Measurements from ENCODE around the gene NOL7. TPM values are rescaled to one million over a fixed set of nuclear protein-coding genes. Genes with fewer than 3 reads are reported as not detected.

Gene NOL7
- total RNA-seq, 1 experiment from 2014 or later: 44.5 TPM

DNA sequence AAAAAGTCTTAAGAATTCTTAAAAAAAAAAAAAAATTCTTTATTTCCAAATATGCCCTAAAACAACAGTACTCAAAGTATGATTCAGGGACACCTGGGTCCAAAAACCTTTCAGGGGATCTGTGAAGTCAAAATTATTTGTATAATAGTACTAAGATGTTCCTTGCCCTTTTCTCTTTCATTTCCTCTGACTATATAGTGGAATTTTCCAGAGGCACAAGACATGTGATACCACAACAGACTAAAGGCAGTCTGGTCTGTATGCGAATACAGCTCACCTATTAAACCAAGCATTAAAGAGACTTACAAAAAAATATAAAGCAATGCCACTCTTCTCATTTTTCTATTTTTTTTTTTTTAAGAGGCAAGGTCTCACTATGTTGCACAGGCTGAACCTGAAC lies 15.4 kb downstream of the NOL7 start:
- no peak overlapping the region for H3K4me3 Mint-ChIP-seq (ENCODE audit: low read depth, unreplicated experiment)
- DNase-seq: no peak
- H3K27ac Mint-ChIP-seq (ENCODE audit: unreplicated experiment): no peak overlapping the region
- TF ChIP-seq, protein P1, sequence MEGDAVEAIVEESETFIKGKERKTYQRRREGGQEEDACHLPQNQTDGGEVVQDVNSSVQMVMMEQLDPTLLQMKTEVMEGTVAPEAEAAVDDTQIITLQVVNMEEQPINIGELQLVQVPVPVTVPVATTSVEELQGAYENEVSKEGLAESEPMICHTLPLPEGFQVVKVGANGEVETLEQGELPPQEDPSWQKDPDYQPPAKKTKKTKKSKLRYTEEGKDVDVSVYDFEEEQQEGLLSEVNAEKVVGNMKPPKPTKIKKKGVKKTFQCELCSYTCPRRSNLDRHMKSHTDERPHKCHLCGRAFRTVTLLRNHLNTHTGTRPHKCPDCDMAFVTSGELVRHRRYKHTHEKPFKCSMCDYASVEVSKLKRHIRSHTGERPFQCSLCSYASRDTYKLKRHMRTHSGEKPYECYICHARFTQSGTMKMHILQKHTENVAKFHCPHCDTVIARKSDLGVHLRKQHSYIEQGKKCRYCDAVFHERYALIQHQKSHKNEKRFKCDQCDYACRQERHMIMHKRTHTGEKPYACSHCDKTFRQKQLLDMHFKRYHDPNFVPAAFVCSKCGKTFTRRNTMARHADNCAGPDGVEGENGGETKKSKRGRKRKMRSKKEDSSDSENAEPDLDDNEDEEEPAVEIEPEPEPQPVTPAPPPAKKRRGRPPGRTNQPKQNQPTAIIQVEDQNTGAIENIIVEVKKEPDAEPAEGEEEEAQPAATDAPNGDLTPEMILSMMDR (IDR thresholded peaks at IDR 0.05; ENCODE audit: unreplicated experiment): no peak
- CTCF ChIA-PET: no interaction called here
- no peaks in the 10 kb centered on the region for H3K27me3 Mint-ChIP-seq (ENCODE audit: unreplicated experiment)
- H3K36me3 Mint-ChIP-seq (ENCODE audit: insufficient read depth, unreplicated experiment): peaks cover 12% of the 10 kb centered on the region
- no peaks in the 10 kb centered on the region for H3K9me3 Mint-ChIP-seq (ENCODE audit: low read depth, unreplicated experiment)
- BruUV-seq (replicated peaks): no TSS peak
- intact Hi-C loops (cut with micrococcal nuclease; ENCODE audit: unreplicated experiment): no loop called here
- H3K4me1 Mint-ChIP-seq (ENCODE audit: low read depth, unreplicated experiment): no peaks in the 10 kb centered on the region

DNA sequence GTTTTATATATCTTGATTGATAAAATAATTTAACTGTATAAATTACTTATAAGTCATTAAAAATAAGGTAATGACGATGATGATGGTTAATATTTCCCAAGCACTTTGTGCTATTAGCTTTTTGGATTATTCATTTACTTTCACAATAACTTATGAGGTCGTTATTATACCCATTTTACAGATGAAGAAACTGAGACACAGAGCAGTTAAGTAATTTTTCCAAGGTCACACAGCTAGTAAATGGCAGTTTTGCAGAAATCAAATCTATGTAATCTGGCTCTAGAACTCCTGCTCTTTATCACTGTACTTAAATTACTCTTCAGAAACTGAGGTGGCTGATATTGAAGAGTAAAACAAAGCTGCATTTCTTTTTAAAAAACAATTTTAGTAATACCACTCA lies 18.2 kb downstream of the NOL7 start:
- CTCF ChIA-PET: no interaction called here
- no peak overlapping the region for H3K4me3 Mint-ChIP-seq (ENCODE audit: low read depth, unreplicated experiment)
- TF ChIP-seq, protein P1 (IDR thresholded peaks at IDR 0.05; ENCODE audit: unreplicated experiment): no peak
- H3K27me3 Mint-ChIP-seq (ENCODE audit: unreplicated experiment): no peaks in the 10 kb centered on the region
- H3K36me3 Mint-ChIP-seq (ENCODE audit: insufficient read depth, unreplicated experiment): peaks cover 13% of the 10 kb centered on the region
- no peaks in the 10 kb centered on the region for H3K9me3 Mint-ChIP-seq (ENCODE audit: low read depth, unreplicated experiment)
- BruUV-seq (replicated peaks): no TSS peak
- no peak overlapping the region for H3K27ac Mint-ChIP-seq (ENCODE audit: unreplicated experiment)
- DNase-seq: no peak
- intact Hi-C loops (cut with micrococcal nuclease; ENCODE audit: unreplicated experiment): no loop called here
- no peaks in the 10 kb centered on the region for H3K4me1 Mint-ChIP-seq (ENCODE audit: low read depth, unreplicated experiment)

DNA sequence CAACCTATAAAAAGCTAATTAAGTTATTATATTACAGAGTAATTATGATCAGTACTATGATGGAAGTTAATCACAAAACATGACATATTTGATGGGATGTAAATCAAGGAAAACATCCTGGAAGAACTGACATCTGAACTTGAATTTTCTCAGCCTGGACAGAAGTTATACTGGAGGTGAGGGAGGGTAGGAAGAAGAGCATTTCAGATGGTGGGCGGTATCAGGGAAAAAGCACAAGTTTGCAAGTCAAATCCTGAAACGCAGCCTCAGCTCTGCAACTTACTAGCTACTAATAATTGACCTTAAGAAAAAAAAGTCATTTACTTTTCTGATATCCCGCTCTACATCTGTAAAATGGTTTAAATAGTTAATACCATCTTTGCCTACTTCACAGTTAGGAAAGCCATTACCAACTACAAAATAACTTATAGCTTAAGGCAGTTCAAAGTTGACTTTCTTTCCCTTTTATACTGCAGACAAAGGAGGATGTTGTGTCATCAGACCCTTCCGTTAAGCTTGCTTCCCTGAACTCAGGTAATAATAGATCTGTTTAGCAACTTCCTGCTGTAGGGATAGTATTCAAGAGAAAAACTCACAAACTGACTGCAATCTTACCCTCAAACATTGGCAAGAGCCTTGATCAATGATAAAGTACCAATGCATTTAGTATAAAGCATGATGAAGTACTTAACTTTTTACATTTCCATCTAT lies 21.0 kb downstream of the NOL7 start:
- CTCF ChIA-PET: no interaction called here
- Mint-ChIP-seq H3K36me3 (ENCODE audit: insufficient read depth, unreplicated experiment) (peaks cover 13% of the 10 kb centered on the region), H3K4me3 (ENCODE audit: low read depth, unreplicated experiment) (no peak overlapping the region), H3K9me3 (ENCODE audit: low read depth, unreplicated experiment) (no peaks in the 10 kb centered on the region), H3K27me3 (ENCODE audit: unreplicated experiment) (no peaks in the 10 kb centered on the region), H3K27ac (ENCODE audit: unreplicated experiment) (no peak overlapping the region), H3K4me1 (ENCODE audit: low read depth, unreplicated experiment) (no peaks in the 10 kb centered on the region)
- DNase-seq: no peak
- intact Hi-C loops (cut with micrococcal nuclease; ENCODE audit: unreplicated experiment): no loop called here
- TF ChIP-seq, protein P1 (IDR thresholded peaks at IDR 0.05; ENCODE audit: unreplicated experiment): no peak
- BruUV-seq (replicated peaks): no TSS peak

DNA sequence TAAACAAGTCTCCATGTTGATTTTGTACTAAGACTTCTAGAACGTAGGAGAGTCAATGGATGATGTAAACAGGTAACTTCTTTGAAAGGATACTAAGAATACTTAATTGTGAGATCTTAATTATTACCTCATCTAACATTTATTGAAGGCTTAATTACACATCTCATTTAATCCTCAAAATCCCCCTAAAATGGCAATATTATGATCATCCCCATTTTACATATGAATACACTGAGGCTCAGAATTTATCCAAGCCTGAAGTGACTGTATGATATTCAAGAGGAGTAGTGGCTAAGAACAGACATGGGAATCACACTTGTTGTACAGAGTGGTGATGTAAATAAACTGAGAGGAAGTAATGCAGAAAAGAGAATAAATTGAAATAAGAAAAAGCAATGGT lies 22.9 kb downstream of the NOL7 start:
- no peak for DNase-seq
- H3K27me3 Mint-ChIP-seq (ENCODE audit: unreplicated experiment): no peaks in the 10 kb centered on the region
- H3K36me3 Mint-ChIP-seq (ENCODE audit: insufficient read depth, unreplicated experiment): peaks cover 10% of the 10 kb centered on the region
- H3K9me3 Mint-ChIP-seq (ENCODE audit: low read depth, unreplicated experiment): no peaks in the 10 kb centered on the region
- peak overlapping the region; percentile 56 for H3K27ac Mint-ChIP-seq (ENCODE audit: unreplicated experiment)
- no peaks in the 10 kb centered on the region for H3K4me1 Mint-ChIP-seq (ENCODE audit: low read depth, unreplicated experiment)
- no TSS peak for BruUV-seq (replicated peaks)
- CTCF ChIA-PET: no interaction called here
- H3K4me3 Mint-ChIP-seq (ENCODE audit: low read depth, unreplicated experiment): no peak overlapping the region
- intact Hi-C loops (cut with micrococcal nuclease; ENCODE audit: unreplicated experiment): no loop called here
- TF ChIP-seq, protein P1 (IDR thresholded peaks at IDR 0.05; ENCODE audit: unreplicated experiment): no peak
